Upper lobe of right lung (tissue), 1 donor: Measurements from ENCODE around the gene GOSR1. TPM values are rescaled to one million over a fixed set of nuclear protein-coding genes. Genes with fewer than 3 reads are reported as not detected.
"Not testable (repeated sequence)": the region's sequence is repeated elsewhere in the genome, so short reads cannot be mapped to it uniquely, and the experiment has no call there.

Experiments
- ATAC-seq: fragments of 200-7000 bp; cut with Tn5 transposase; one replicate; pipeline ENCODE4 v1.9.1; 2020; ENCODE audit warnings: mild to moderate bottlenecking, moderate library complexity
- DNase-seq: peaks from one replicate; pipeline ENCODE4 v3.0.0-alpha.2; 2020
- H3K27ac ChIP-seq: fragments of 200-600 bp; one replicate; pipeline ENCODE4 v1.8.0; 2022
- H3K27me3 ChIP-seq: fragments of 200-600 bp; one replicate; pipeline ENCODE4 v1.8.0; 2022; ENCODE audit warnings: mild to moderate bottlenecking
- H3K36me3 ChIP-seq: fragments of 200-600 bp; one replicate; pipeline ENCODE4 v1.8.0; 2022
- H3K4me1 ChIP-seq: fragments of 200-600 bp; one replicate; pipeline ENCODE4 v1.8.0; 2022
- H3K4me3 ChIP-seq: fragments of 200-600 bp; one replicate; pipeline ENCODE4 v1.8.0; 2022; ENCODE audit warnings: mild to moderate bottlenecking
- H3K9me3 ChIP-seq: fragments of 200-600 bp; one replicate; pipeline ENCODE4 v1.8.0; 2022
- intact Hi-C: fragments of 100-400 bp; cut with DNase I; formaldehyde crosslinking; loops from one replicate; pipeline ENCODE4 v1.11.0; 2022
- total RNA-seq: library from RNA; stranded (reverse); fragmentation: NEBNext Ultra II Directional; extraction: Animal tissue kit (Norgen Biotek cat#: 25700); gene quantifications from one replicate; pipeline ENCODE4 v1.2.1, GENCODE V29; 2021
- TF ChIP-seq, protein P1 (sequence below): fragments of 200-600 bp; IDR thresholded peaks from one replicate; pipeline ENCODE4 v1.8.0; 2022; ENCODE audit warnings: antibody characterized with exemption
- donor health status: DM: no; HTN: yes; CAD: no; lungs with severe emphysema.

The GOSR1 gene
- total RNA-seq, 1 donor from 2014 or later, result 48.9 TPM

DNA sequence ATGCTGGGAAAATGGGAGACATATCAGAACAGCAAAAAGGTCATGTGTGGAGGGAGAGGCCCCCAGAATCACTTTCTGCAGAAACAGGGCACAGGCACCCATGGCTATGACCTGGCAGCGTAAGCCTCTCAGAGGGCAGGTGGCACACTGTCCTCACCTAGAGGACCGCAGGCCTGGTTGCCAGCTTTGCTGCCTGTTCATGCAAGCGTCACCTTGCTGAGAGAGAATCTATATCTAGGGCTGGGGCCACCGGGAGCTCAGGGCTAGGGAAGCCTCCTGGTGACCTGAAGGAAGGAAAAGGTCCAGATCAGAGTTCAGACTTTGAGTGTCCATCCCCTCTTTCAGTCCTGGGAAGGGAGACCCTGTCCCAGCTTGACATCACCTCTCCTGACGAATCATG is 78.7 kb downstream of the GOSR1 start:
- intact Hi-C loops, result no loop called here
- Histone ChIP-seq H3K4me1 (no peaks in the 10 kb centered on the region), H3K4me3 (no peak overlapping the region), H3K9me3 (no peaks in the 10 kb centered on the region), H3K36me3 (no peaks in the 10 kb centered on the region), H3K27me3 (no peaks in the 10 kb centered on the region), H3K27ac (no peak overlapping the region)
- ATAC-seq, result no peak
- TF ChIP-seq, protein P1, sequence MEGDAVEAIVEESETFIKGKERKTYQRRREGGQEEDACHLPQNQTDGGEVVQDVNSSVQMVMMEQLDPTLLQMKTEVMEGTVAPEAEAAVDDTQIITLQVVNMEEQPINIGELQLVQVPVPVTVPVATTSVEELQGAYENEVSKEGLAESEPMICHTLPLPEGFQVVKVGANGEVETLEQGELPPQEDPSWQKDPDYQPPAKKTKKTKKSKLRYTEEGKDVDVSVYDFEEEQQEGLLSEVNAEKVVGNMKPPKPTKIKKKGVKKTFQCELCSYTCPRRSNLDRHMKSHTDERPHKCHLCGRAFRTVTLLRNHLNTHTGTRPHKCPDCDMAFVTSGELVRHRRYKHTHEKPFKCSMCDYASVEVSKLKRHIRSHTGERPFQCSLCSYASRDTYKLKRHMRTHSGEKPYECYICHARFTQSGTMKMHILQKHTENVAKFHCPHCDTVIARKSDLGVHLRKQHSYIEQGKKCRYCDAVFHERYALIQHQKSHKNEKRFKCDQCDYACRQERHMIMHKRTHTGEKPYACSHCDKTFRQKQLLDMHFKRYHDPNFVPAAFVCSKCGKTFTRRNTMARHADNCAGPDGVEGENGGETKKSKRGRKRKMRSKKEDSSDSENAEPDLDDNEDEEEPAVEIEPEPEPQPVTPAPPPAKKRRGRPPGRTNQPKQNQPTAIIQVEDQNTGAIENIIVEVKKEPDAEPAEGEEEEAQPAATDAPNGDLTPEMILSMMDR, result no peak
- no peak for DNase-seq

DNA sequence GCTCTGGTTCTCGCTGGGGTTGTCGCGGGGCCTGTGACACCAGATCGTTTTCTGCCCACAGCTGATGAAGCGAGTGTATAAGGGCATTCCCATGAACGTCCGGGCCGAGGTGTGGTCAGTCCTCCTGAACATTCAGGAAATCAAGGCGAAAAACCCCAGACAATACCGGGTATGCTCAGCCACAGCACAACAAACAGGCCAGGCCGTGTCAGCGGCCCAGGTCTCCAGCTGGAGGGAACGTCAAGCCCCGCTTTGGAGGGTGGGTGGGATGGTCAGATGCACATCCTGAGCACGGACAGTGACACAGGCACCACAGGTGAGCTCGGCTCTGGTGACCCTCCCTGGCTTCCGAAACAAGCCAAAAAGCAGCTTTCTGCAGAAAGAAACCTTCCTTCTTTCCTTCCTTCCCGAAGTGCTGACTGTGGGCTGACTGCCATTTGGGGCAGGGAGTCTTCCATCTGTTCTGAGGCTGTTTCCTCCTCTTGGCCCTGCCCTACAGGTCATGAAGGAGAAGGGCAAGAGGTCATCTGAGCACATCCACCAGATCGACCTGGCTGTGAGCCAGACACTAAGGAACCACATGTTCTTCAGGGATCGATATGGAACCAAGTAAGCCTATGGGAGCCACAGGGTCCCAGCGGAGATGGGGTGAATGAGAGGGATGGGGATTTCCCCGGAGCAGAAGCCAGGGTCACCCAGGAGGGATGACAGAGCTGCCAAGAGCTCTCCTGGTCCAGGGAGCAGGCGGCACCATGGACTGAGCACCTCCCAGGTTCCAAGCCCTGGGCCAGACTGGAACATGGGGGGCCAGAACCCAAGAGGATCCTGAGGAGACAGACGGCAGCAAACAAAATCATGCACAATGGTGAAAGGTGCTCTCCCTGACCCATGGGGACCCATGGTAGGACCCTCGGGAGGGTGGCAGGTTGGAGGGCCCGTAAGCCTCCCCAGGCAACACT is 79.4 kb downstream of the GOSR1 start:
- ATAC-seq, result no peak
- peak; percentile 48 for DNase-seq
- Histone ChIP-seq H3K9me3 (no peaks in the 10 kb centered on the region), H3K4me3 (no peak overlapping the region), H3K27ac (no peak overlapping the region), H3K27me3 (no peaks in the 10 kb centered on the region), H3K36me3 (no peaks in the 10 kb centered on the region), H3K4me1 (no peaks in the 10 kb centered on the region)
- intact Hi-C loops, result no loop called here
- TF ChIP-seq, protein P1, result no peak

DNA sequence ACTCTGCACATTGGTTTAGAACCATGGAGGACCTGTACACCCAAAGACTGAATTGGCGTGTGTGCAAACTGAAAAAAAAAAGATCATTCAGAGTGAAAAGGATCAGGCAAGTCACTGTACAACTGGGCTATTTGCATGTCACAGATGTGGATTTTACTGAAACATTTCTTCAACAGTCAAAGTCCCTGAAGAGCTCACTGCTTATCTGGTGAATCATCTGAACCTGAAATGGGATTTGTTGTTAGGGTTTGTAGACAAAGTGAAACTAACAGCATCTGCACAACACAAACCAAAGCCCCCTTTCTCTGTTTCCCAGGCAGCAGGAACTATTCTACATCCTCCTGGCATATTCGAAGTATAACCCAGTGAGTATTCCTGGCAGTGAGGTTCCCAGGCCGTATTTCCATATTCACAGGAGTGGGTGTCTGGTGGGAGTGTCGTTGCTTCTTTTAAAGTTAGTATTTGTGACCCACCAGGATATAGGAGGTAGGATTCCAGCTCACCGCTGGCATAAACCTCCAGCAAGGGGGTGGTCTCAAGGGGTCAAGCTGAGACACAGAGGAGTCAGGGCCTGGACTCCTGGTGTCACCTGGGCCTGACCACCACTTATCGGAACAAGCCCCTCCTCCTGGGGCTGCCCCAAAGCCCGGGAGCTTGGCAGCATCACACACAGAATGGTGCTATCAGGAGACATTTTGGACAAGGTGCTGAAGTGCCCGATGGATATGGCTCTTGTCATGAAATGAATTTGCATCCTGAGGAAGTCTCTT is 80.9 kb downstream of the GOSR1 start:
- Histone ChIP-seq H3K4me3 (no peak overlapping the region), H3K4me1 (no peaks in the 10 kb centered on the region), H3K36me3 (no peaks in the 10 kb centered on the region), H3K9me3 (no peaks in the 10 kb centered on the region), H3K27ac (no peak overlapping the region), H3K27me3 (no peaks in the 10 kb centered on the region)
- DNase-seq (no peak), ATAC-seq (no peak)
- TF ChIP-seq, protein P1, result no peak
- intact Hi-C loops, result no loop called here

DNA sequence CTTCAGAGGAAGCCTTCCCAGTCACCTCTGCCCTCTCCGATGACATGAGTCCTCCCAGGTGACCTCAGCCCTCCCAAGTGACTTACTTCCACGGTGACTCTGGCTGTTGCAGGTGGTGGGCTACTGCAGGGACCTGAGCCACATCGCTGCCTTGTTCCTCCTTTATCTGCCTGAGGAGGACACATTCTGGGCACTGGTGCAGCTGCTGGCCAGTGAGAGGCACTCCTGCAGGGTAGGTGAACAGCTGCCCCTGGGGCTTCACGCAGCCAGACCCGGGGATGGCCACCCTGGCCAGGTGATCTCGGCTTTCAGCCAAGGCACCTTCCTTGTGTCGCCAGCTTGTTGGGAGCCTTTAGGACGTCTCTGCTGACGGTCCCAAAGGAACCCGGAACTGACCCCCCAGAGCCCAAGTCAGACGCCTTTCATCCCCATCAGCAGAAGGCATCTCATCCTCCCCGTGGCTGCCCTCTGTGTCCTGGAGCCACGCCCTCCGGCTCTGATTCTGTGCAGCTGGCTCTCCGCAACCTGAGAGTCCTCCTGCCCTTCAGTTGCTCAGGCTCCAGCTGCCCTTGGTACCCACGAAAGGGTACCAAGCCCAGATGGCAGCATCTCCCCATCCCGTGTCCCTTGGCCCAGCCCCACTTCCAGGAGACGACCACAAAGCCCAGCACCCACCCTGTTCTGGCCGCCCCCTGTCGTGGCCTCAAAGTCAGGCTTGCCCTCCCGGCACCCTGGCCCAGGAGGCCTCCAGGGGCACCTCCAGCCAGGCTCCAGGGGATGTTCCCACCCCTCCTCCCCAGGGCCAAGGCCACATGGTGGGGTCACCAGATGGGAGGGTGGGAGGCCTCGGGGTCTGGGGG is 81.7 kb downstream of the GOSR1 start:
- Histone ChIP-seq H3K36me3 (no peaks in the 10 kb centered on the region), H3K4me1 (no peaks in the 10 kb centered on the region), H3K4me3 (no peak overlapping the region), H3K27me3 (no peaks in the 10 kb centered on the region), H3K27ac (no peak overlapping the region), H3K9me3 (no peaks in the 10 kb centered on the region)
- DNase-seq, result peak; percentile 59
- TF ChIP-seq, protein P1, result no peak
- ATAC-seq, result no peak
- intact Hi-C loops, result no loop called here

DNA sequence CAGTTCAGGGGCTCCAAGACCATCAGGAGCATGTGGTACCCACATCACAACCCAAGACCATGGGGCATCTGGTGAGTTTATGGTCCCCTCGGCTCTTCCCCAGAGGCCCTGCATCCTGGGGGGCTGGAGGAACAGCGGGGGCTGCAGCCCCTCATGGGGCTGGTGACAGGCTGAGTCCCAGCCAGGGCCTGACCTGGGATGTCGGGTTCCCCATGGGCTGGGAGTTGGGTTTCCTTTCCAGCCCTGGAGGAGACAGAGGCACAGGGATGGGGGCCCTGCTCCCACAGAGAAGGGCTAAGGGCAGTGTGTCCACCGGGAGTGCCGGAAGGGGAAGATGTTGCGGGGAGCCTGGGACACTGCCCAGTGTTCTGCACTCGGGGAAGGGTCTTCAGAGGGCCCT is 82.4 kb downstream of the GOSR1 start:
- DNase-seq, result peak; percentile 50
- no peak for ATAC-seq
- TF ChIP-seq, protein P1, result no peak
- Histone ChIP-seq H3K27me3 (no peaks in the 10 kb centered on the region), H3K4me3 (no peak overlapping the region), H3K27ac (no peak overlapping the region), H3K4me1 (no peaks in the 10 kb centered on the region), H3K9me3 (no peaks in the 10 kb centered on the region), H3K36me3 (no peaks in the 10 kb centered on the region)
- intact Hi-C loops, result no loop called here

DNA sequence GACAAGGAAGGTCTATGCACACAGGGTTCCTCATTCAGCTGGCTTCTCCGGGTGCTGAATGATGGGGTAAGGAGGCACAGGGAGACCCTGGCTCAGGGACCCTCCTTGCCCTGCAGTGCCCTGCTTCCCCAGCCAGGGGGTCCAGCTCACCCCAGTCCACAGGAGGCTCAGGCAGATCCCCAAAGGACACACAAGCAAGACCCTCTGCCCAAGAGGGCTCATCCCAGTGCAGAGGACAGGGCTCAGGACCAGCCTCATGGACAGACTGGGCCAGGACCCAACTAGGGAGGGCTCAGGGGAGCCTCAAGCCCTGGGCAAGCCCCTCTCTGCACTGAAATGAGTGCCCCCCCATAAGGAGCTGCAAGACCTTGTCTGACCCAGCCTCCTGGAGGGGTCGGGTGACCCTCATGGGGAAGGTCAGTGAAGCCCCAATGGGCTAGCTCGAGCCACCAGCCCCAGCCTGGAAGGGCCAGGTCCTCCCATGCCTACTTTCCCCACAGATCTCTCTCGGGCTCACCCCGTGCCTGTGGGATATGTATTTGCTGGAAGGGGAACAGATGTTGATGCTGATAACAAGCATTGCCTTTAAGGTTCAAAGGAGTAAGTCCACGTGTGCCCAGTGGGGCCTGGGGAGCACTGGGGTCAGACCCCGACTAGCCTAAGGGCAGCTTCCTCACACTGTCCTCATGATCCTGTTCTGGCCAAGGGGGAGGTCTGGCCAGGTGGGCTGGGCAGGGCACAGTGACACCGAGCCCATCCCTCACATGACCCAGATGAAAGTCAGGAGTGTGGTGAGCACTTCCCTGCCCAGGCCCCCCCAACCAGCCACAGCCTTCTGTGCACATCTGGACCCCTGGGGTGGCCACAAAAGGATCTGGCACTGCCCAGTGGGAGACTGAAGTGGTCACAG is 83.2 kb downstream of the GOSR1 start:
- DNase-seq (peak; percentile 52), ATAC-seq (peak; percentile 33)
- H3K36me3 ChIP-seq, H3K4me3 ChIP-seq, intact Hi-C loops, H3K27ac ChIP-seq, H3K4me1 ChIP-seq, H3K27me3 ChIP-seq, H3K9me3 ChIP-seq: not testable (repeated sequence)

DNA sequence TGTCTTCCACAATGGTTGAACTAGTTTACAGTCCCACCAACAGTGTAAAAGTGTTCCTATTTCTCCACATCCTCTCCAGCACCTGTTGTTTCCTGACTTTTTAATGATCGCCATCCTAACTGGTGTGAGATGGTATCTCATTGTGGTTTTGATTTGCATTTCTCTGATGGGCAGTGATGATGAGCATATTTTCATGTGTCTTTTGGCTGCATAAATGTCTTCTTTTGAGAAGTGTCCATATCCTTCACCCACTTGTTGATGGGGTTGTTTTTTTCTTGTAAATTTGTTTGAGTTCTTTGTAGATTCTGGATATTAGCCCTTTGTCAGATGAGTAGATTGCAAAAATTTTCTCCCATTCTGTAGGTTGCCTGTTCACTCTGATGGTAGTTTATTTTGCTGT is 84.6 kb downstream of the GOSR1 start:
- H3K27me3 ChIP-seq, H3K4me3 ChIP-seq, H3K9me3 ChIP-seq, H3K4me1 ChIP-seq, ATAC-seq, H3K27ac ChIP-seq, intact Hi-C loops, DNase-seq, H3K36me3 ChIP-seq: not testable (repeated sequence)
